HepG2 (cell line): ENCODE measurements around the gene FAM149A. TPM values are rescaled to one million over a fixed set of nuclear protein-coding genes. Genes with fewer than 3 reads are reported as not detected.

ENCODE experiments used
- ATAC-seq: fragments of 200-7000 bp; cut with Tn5 transposase; 3 replicates; pipeline ENCODE4 v1.9.1; 2020; ENCODE audit warnings: mild to moderate bottlenecking, moderate library complexity
- BruUV-seq: library from RNA; stranded (reverse); fragments of 400-500 nt; replicated peaks from 2 replicates; lab custom pipeline; 2021; lab: Mats Ljungman, UMichigan
- CTCF ChIA-PET: fragments of 300-600 bp; formaldehyde crosslinking; extraction: SDS; loops from one replicate; lab custom pipeline; 2021; ENCODE audit warnings: low total read pairs, inconsistent platforms, low intra/inter-chr PET ratio; lab: Yijun Ruan, JAX
- POLR2A ChIA-PET: fragments of 350-600 bp; sonication (Branson Sonifier 250); formaldehyde crosslinking; loops from one replicate; lab custom pipeline; 2020; ENCODE audit warnings: antibody characterized with exemption, inconsistent platforms; lab: Yijun Ruan, JAX
- DNase-seq: peaks from one replicate; pipeline ENCODE4 v3.0.0-alpha.2; 2015; ENCODE audit warnings: low spot score
- FAIRE-seq: peaks from 3 replicates; lab custom pipeline; 2011; peaks lifted over from hg19 to GRCh38; lab: Jason Lieb, UNC
- H2AFZ ChIP-seq: one replicate; pipeline ENCODE4 v1.6.1; 2011; ENCODE audit warnings: low read length, inconsistent platforms
- H3K27ac ChIP-seq: fragments of 300-600 bp; 3 replicates; pipeline ENCODE4 v1.8.0; 2011; ENCODE audit warnings: mixed run types, mild to moderate bottlenecking, mixed read lengths, low read length, inconsistent platforms; ENCODE audit not compliant: insufficient read depth; ENCODE audit errors: extremely low read length
- H3K27me3 ChIP-seq, 2 experiments: fragments of 200-600 bp in 1 of 2; 2 replicates in 1 of 2; 3 replicates in 1 of 2; pipeline versions ENCODE4 v1.6.0 to v1.8.0; 2011; ENCODE audit warnings: low read length in 2 of 2, mild to moderate bottlenecking in 2 of 2, moderate library complexity in 2 of 2, inconsistent platforms in 1 of 2; ENCODE audit not compliant: insufficient read depth in 2 of 2, control insufficient read depth in 1 of 2
- H3K36me3 ChIP-seq, 2 experiments: fragments of 200-600 bp in 1 of 2; replicated peaks in 1 of 2; 2 replicates in 1 of 2; 3 replicates in 1 of 2; pipeline versions ENCODE4 v1.5.1 to v1.8.0; 2011; ENCODE audit warnings: low read length in 2 of 2, inconsistent platforms in 1 of 2; ENCODE audit not compliant: insufficient read depth in 2 of 2, control insufficient read depth in 1 of 2
- H3K4me1 ChIP-seq: 2 replicates; pipeline ENCODE4 v1.5.1; 2012; ENCODE audit warnings: low read length, inconsistent platforms; ENCODE audit not compliant: insufficient read depth
- H3K4me2 ChIP-seq: 2 replicates; pipeline ENCODE4 v1.6.0; 2011; ENCODE audit warnings: low read depth, low read length, inconsistent platforms
- H3K4me3 ChIP-seq, 3 experiments: fragments of 200-600 bp in 1 of 3; sonication (generic), shearing (Covaris generic) in 1 of 3; replicated peaks in 1 of 3; 2 replicates each; pipeline ENCODE4 v1.5.1; 2011 to 2016; ENCODE audit warnings: low read length in 3 of 3, inconsistent platforms in 2 of 3, low read depth in 2 of 3, mild to moderate bottlenecking in 2 of 3, control low read depth in 1 of 3, mixed read lengths in 1 of 3; ENCODE audit not compliant: insufficient read depth in 1 of 3
- H3K79me2 ChIP-seq: one replicate; pipeline ENCODE4 v1.6.1; 2011; ENCODE audit warnings: low read length, inconsistent platforms; ENCODE audit not compliant: insufficient read depth
- H3K9ac ChIP-seq: 2 replicates; pipeline ENCODE4 v1.6.0; 2011; ENCODE audit warnings: mild to moderate bottlenecking, low read depth, low read length, inconsistent platforms; ENCODE audit not compliant: insufficient read depth
- H3K9me3 ChIP-seq: 2 replicates; pipeline ENCODE4 v1.5.1; 2012; ENCODE audit warnings: mild to moderate bottlenecking, low read length
- H4K20me1 ChIP-seq: 2 replicates; pipeline ENCODE4 v1.6.0; 2011; ENCODE audit warnings: inconsistent platforms, mild to moderate bottlenecking, low read length, moderate library complexity; ENCODE audit not compliant: insufficient read depth
- ARID3A ChIP-seq: IDR thresholded peaks from 2 replicates; pipeline ENCODE4 v1.6.1; 2012; ENCODE audit warnings: low read depth, low read length, improper control_type of control experiment
- KDM4B ChIP-seq: sonication (generic); formaldehyde crosslinking; IDR thresholded peaks from 2 replicates; pipeline ENCODE4 v1.4.0; 2020; ENCODE audit warnings: missing genetic modification reagents
- MAFF ChIP-seq: IDR thresholded peaks from 2 replicates; pipeline ENCODE4 v1.6.1; 2011; ENCODE audit warnings: low read depth, low read length, improper control_type of control experiment
- MAFK ChIP-seq, 2 experiments: IDR thresholded peaks in 1 of 2; conservative IDR thresholded peaks in 1 of 2; 2 replicates each; pipeline ENCODE4 v1.6.1; 2011; ENCODE audit warnings: improper control_type of control experiment in 2 of 2, low read length in 2 of 2
- NCOA5 ChIP-seq: sonication (generic); formaldehyde crosslinking; IDR thresholded peaks from 2 replicates; pipeline ENCODE4 v1.4.0; 2020; ENCODE audit warnings: missing genetic modification reagents
- SALL1 ChIP-seq: sonication (generic); formaldehyde crosslinking; IDR thresholded peaks from 2 replicates; pipeline ENCODE4 v1.8.0; 2022; ENCODE audit warnings: mild to moderate bottlenecking, missing genetic modification reagents
- ZNF337 ChIP-seq: sonication (generic); formaldehyde crosslinking; IDR thresholded peaks from 2 replicates; pipeline ENCODE4 v1.5.1; 2020; ENCODE audit warnings: missing genetic modification reagents, low read depth, mild to moderate bottlenecking, borderline replicate concordance
- ZNF598 ChIP-seq: sonication (generic); formaldehyde crosslinking; IDR thresholded peaks from 2 replicates; pipeline ENCODE4 v1.5.1; 2020; ENCODE audit warnings: mild to moderate bottlenecking, missing genetic modification reagents, borderline replicate concordance
- WGBS: methylation state at CpG from one replicate; pipeline ENCODE4 v1.1.6; 2017; ENCODE audit warnings: low lambda C conversion rate; 5-methylcytosine and 5-hydroxymethylcytosine counted together
- in situ Hi-C: cut with HindIII; loops from 2 replicates; pipeline ENCODE4 v1.10.0; 2017; ENCODE audit warnings: low pct_unique_long_range_greater_than_20kb; ENCODE audit not compliant: extremely low pct_ligation_motif_present
- intact Hi-C: fragments of 100-400 bp; cut with micrococcal nuclease; formaldehyde crosslinking; loops from one replicate; pipeline ENCODE4 v1.10.0; 2022; ENCODE audit not compliant: unreplicated experiment
- polyA plus RNA-seq, 8 experiments: library from polyadenylated mRNA; depleted of rRNA in 3 of 8; stranded (reverse) in 7 of 8; unstranded in 1 of 8; fragments of >200 nt; fragmentation: Illumina TruSeq in 4 of 8; extraction: Trizol in 4 of 8; gene quantifications; 2 replicates each; pipeline versions ENCODE4 v1.2.1 to v1.2.3, GENCODE V29; 2011 to 2016; ENCODE audit warnings: low read depth in 4 of 8, missing spikeins in 1 of 8, mixed read lengths in 1 of 8; ENCODE audit not compliant: insufficient read depth in 1 of 8
- total RNA-seq, 5 experiments: library from RNA; depleted of rRNA; stranded (reverse); fragments of >200 nt; fragmentation: Illumina TruSeq; extraction: Trizol; gene quantifications; 2 replicates each; pipeline ENCODE4 v1.2.3, GENCODE V29; 2016; ENCODE audit warnings: low read depth in 1 of 5

FAM149A gene
- total and polyA plus RNA-seq, 2 of the 13 experiments (the other 11 are each of a cell fraction or from before 2014, with no cell fraction given) = not detected

GRCh38 chr4:186118582-186118981 is 14.1 kb downstream of the FAM149A start (continued):
- no peak for TF ChIP-seq ARID3A

- no peak for TF ChIP-seq SALL1 (CRISPR knock-in tag)
- peak; percentile 47 to 54 for TF ChIP-seq MAFK (conservative IDR thresholded peaks at IDR 0.05 in 1 of 2, IDR thresholded peaks at IDR 0.05 in 1 of 2; ENCODE audit: low read length in 2 of 2)
- TF ChIP-seq KDM4B = no peak
- TF ChIP-seq ZNF598 (CRISPR knock-in tag) = no peak
- 0 out of 2 replicates have a peak, but pooled peaks have one; percentile 27 for TF ChIP-seq MAFF
- no peak for TF ChIP-seq ZNF337
- no peak for TF ChIP-seq NCOA5 (CRISPR knock-in tag)
- intact Hi-C loops = no loop called here
- Histone ChIP-seq H3K4me3 (no peak overlapping the region), H3K27me3 (peaks cover 2 to 7% of the 10 kb centered on the region in 2 experiments; a peak in 2 of 5 replicates), H2AFZ (no peak overlapping the region), H3K36me3 (no peaks in the 10 kb centered on the region), H3K9ac (no peak overlapping the region), H3K4me2 (no peak overlapping the region), H3K9me3 (no peaks in the 10 kb centered on the region), H3K4me1 (no peaks in the 10 kb centered on the region), H3K27ac (no peak overlapping the region), H4K20me1 (no peaks in the 10 kb centered on the region), H3K79me2 (no peaks in the 10 kb centered on the region)
- DNase-seq = no peak
- in situ Hi-C loops = no loop called here
- BruUV-seq = no TSS peak
- 51% methylated on average over 2 of the region's 2 CpGs for WGBS
- POLR2A ChIA-PET = no interaction called here
- FAIRE-seq = no peak
- no peak for ATAC-seq
- CTCF ChIA-PET = no interaction called here
These were observed 16.6 kb downstream of the FAM149A start for GRCh38 chr4:186121057-186121456.
